Measurements from ENCODE around the gene SOS1.

DNA sequence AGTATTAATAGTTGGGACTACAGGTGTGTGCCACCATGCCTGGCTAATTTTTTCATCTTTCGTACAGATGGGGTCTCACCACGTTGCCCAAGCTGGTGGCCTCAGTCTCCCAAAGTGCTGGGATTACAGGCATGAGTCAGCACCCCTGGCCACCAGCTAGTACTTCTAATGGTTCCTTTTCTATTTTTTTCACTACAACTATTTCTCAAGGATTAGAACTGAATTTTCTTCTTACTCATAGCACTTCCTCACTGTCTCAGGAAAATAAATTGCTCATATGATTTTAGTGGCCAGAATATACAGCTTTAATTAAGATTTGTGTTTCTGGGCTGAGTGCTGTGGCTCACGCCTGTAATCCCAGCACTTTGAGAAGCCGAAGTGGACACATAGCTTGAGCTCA is 43.2 kb upstream of the SOS1 start:
- TF ChIP-seq SMAD1 (CRISPR knock-in tag; IDR thresholded peaks at IDR 0.05; ENCODE audit: borderline replicate concordance, low read depth) (no peak), NR2F1 (CRISPR knock-in tag; IDR thresholded peaks at IDR 0.05) (no peak)

Measured in HepG2 (cell line).